ENCODE results near the gene ANKRD9.

ANKRD9 gene

GRCh38 chr14:102497998-102498677 is 11.4 kb downstream of the ANKRD9 start:
- DNase-seq = no peak

DNA sequence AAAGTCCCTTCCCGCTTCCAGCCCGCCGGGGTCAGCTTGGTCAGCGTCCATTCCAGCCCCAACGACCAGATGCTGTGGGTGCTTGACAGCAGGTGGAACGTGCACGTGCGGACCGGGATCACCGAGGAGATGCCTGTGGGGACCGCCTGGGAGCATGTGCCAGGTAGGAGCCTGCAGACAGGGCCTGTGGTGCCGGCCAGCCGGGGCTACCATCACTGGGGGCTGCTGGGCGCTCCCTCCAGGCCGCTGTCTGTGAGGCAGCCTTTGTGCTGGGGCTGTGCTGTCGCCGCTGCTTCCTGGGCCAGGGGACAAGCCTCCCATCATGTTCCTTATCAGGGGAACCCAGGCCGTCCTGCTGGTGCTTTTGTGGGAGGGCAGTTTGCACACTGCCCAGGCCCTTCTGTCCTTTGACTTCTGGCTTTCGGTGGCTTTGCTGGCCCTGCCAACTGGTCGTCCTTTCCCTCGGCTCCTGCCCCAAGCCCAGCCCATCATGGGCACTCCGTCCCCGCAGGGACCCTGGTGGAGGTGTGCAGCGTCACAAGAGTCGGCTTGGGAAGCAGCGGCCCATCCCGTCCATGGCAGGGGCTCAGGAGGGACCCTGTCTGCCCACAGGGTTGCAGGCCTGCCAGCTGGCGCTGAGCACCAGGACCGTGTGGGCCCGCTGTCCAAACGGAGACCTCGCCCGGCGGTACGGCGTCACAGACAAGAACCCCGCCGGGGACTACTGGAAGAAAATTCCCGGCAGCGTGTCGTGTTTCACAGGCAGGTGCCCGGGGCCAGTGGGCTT is 12.4 kb downstream of the ANKRD9 start:
- no peak for DNase-seq

- DNase-seq = no peak
These were observed 13.3 kb downstream of the ANKRD9 start for GRCh38 chr14:102496331-102496691.

DNA sequence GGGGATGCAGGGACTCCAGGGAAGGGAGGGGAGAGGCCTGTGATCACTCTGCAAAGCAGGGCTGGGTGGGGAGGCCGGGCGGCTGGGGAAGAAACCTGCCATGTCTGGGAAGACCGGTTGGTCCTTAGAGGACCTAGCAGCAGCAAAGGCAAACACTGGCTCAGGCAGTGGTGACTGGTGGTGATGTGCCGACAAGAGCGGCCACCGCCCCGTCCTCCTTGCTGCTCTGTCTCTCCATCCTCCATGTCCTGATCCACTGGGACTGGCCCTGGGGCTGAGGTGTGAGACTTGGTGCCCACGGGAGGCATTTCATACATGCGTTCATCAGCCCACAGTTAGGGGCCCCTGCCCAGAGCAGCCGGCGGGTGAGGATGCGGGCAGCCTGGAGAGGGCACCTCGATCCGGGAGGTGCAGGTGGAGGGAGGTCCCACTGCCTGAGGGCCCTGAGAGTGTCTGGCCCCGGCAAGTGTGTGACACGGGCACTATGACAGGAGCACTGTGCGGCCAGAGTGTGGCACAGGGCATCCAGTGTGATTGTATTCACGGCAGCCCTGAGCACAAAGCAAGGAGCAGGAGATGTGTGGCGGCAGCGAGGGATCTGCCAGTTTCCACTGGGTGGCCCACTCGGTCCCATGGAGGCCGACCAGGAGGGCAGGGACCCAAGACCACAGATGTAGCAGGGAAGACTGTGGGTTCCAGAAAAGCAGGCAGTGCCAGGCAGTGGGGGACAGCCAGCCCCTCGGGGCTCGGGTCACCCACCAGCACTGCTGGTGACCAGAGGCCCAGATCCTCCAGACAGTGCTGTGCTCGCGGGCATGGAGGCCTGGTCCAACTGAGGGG is 13.9 kb downstream of the ANKRD9 start:
- no peak for DNase-seq

- DNase-seq = no peak
These were observed 16.0 kb downstream of the ANKRD9 start for GRCh38 chr14:102493585-102493984.

DNA sequence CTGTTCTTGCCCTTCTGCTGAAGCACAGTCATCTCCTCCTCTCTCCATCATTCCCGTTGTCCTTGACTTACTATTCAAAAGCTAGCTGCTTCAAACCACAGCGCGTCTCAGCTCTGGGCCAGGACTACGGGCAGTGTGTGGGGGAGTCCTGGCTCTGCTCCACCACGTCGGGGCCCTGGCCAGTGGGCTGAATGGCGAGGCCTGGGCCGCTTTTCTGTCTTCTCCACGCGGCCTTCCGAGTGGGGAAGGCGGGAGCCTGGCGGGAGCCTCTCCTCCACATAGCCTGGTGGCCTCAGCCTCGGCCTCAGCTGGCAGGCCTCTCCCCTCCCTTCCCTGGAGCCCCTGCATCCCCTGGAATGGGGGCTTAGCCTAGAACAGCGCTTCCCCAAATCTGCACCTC is 16.5 kb downstream of the ANKRD9 start:
- no peak for DNase-seq

- DNase-seq = no peak
These were observed 17.1 kb downstream of the ANKRD9 start for GRCh38 chr14:102492531-102492910.

GRCh38 chr14:102491786-102492530 is 17.6 kb downstream of the ANKRD9 start:
- no peak for DNase-seq

- no peak for DNase-seq
These were observed 18.2 kb downstream of the ANKRD9 start for GRCh38 chr14:102491366-102491765.

DNA sequence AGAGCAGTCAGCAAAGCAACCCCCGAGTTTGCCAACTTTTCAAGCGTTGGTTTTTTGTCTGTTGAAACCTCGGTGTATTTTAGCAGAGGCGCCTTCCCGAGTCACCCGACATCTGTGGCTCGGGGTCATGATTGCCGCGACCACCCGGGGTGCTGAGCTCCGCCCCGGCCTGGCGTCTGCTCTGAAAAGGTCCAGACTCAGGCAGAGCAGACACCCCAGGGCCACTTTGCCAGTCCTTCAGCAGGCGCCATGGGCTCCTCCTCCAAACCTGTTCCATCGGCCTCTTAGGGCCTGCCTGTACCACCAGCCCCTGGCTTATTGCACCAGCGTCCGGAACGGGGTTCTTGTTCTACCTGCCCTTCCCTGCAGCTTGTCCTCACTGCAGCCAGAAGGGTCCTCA is 19.1 kb downstream of the ANKRD9 start:
- no peak for DNase-seq

DNA sequence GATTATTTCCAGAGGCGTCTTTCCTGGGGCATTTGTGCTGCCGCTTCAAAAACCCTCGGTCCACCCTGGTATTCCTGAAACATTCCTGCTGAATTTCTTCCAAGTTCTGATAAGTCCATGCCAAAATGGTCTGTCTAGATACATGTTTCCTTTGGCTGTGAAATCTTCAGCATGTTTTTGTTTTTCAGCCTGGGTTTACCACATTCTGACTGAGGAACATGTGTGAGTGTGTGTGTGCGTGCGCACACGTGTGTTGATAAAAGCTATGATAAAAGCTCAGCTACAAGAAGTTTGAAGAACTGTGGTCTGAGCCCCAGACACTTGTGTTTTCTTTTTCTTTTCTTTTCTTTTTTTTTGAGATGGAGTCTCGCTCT is 22.4 kb downstream of the ANKRD9 start:
- no peak for DNase-seq

DNA sequence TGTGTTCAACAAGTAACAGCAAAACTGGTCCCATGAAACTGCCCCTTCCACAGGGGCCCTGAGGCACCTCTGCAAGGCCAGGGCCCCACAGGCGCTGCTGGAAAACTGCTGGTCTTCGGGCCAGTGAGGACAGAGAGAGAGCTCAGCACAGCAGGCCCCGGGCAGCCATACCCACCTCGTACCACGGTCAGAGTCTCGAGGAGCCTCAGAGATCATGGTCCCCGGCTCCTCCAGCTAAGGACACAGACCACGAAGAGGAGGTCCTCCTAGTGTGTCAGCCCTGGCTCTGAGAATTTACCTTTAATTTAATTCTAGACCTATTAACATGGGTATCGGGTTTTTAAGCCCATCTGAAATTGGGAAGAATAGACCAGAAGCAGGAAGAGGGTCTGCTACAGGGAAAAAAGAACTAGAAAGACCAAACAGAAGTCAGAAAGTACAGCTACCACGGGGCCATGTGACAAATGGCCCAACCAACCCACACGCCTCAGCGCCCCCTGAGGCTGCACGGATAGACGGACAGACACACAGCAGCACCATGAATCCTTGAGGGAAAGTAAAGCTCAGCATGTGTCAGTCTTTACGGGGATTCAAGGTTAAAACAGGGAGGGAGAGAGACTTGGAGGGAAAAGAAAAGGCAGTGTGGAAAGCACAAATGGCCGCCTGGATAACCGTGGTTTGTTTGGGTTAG is 22.9 kb downstream of the ANKRD9 start:
- DNase-seq = no peak

- no peak for DNase-seq
These were observed 23.7 kb downstream of the ANKRD9 start for GRCh38 chr14:102485693-102486512.

DNA sequence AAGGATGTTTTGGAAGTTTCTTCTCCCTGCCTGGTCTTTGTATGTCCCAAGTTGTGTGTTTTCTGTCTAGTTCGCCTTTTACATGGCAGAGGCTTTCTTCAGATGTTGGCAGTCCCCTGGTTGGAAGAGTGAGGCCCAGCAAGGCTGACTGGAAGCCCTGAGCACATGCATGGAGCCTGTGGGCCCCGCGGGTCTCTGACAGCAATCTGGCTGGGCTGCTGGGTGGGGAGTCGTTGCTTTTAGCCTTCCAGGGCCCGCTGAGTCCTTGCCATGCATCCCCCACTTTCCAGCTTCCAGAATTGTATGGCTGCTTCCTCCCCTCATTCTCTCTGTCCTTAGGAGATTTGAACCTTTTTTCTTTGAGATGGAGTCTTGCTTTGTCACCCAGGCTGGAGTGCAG is 25.3 kb downstream of the ANKRD9 start:
- DNase-seq = no peak

GRCh38 chr14:102481791-102482238 is 27.8 kb downstream of the ANKRD9 start:
- DNase-seq = no peak

DNA sequence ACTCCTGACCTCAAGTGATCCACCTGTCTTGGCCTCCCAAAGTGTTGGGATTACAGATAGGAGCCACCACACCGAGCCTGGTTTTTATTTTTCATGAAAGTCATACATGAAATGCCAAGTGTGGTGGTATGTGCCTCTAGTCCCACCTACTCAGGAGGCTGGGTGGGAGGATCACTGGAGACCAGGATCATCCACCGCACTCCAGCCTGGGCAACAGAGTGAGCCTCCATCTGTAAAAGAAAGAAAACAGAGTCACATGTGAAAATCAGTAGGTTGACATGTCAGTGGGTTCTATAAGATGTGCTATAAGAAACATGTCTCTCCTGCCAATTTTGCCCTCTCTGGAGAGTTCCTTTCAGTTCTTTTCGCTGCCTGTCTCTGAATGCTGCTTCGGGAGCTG is 28.2 kb downstream of the ANKRD9 start:
- DNase-seq = no peak

- no peak for DNase-seq
These were observed 29.8 kb downstream of the ANKRD9 start for GRCh38 chr14:102479777-102480176.

DNA sequence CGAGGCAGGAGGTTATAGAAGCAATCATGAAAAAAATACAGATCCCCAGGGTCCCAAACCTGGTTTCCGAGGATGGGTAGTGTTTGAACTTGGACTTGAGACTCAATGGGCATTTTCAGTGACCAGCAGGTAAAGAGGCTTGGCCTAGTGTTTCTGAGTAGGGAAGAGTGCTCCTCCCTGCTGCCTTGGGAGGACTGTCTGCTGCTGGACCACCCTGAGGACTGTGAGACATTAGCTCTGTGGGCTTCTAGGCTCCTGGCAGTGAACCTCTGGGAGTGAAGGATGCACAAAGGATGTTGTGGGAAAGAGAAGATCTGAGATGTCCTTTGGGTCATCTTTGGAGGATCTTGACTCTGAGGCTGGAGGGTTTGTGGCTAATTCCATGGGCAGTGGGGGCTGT is 30.5 kb downstream of the ANKRD9 start:
- DNase-seq = no peak

DNA sequence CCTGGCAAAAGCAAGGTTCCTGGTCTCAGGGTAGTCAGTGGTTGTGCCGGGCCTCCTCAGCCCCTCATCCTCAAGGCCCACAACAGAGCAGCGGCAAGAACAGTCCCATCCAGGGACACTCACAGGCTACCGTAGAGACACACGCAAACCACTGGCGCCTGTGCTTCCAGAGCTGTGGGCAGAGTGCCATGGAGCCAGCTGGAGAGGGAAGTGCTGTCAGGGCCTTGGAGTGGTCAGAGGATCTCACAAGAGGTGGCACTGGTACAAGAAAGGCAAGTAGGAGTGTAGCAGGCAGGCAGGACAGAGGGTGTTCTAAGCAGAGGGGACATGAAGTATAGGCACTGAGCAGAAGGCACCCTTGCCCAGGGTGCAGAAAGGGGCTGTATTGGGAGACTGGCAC is 34.6 kb downstream of the ANKRD9 start:
- no peak for DNase-seq

- DNase-seq = no peak
These were observed 36.0 kb downstream of the ANKRD9 start for GRCh38 chr14:102473559-102473958.

DNA sequence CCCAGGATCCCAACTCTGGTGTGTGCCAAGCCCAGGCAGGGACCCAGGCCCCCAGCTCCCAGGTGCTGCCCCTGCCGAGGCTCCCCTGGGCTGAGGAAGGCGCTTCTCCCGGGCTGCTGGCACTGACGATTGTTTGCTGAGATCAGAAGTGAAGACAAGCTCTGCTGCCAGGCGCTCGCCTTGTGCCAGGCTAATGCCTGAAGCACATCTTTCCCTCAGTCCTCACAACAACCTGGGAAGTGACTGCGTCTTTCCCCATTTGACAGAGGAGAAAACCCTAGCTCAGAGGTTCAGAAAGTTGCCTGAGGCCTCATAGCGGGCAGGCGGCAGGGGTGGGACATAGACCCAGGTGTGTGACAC is 36.8 kb downstream of the ANKRD9 start:
- DNase-seq = no peak
